Activated naive CD8-positive, alpha-beta T cell treated with anti-CD3 and anti-CD28 coated beads, Interleukin-2, amount 50 U/mL, for 16 hours (primary cell): ENCODE data around the gene SLC25A22.

Experiments
- DNase-seq: peaks from one replicate; pipeline ENCODE4 v3.0.0-alpha.2; 2020; ENCODE audit warnings: low read depth, low spot score

SLC25A22 gene

GRCh38 chr11:747158-748006 is 50.7 kb downstream of the SLC25A22 start, which contains the start of gene TALDO1:
TALDO1 (plus strand) TSS chr11:747464; CDS start chr11:747482, 18 bp downstream.
- DNase-seq, result peak; percentile 50

GRCh38 chr11:746289-747157 is 51.6 kb downstream of the SLC25A22 start:
- no peak for DNase-seq

- no peak for DNase-seq
These were observed 52.7 kb downstream of the SLC25A22 start for GRCh38 chr11:745428-745827.

GRCh38 chr11:742571-743201 is 55.4 kb downstream of the SLC25A22 start:
- DNase-seq, result no peak

- no peak for DNase-seq
These were observed 55.9 kb downstream of the SLC25A22 start for GRCh38 chr11:742156-742546.
